OCI-LY7 (cell line): Measurements from ENCODE around the gene MAP3K5.
"Not testable (repeated sequence)": the region's sequence is repeated elsewhere in the genome, so short reads cannot be mapped to it uniquely, and the experiment has no call there.

Experiments
- EZH2phosphoT487 ChIP-seq: fragments of 200-600 bp; sonication (generic); IDR thresholded peaks from 2 replicates; pipeline ENCODE4 v1.6.1; 2018; ENCODE audit warnings: low read depth, borderline replicate concordance, mild to moderate bottlenecking, mixed run types, antibody characterized with exemption, low read length, moderate library complexity, mixed read lengths
- TF ChIP-seq, protein P1 (sequence below): fragments of 200-600 bp; sonication (generic); conservative IDR thresholded peaks from 2 replicates; pipeline ENCODE4 v1.5.1; 2014; ENCODE audit warnings: mild to moderate bottlenecking, antibody characterized with exemption, low read length, moderate library complexity, mixed read lengths

DNA sequence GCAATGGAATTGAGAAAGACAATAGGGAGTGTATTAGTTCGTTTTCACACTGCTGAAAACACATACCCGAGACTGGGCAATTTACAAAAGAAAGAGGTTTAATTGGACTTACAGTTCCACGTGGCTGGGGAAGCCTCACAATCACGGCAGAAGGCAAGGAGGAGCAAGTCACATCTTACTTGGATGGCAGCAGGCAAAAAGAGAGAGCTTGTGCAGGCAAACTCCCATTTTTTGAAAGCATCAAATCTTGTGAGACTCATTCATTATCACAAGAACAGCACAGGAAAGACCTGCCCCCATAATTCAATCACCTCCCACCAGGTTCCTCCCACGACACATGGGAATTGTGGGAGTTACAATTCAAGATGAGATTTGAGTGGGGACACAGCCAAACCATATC, 208.0 kb downstream of the MAP3K5 start:
- TF ChIP-seq, protein P1, sequence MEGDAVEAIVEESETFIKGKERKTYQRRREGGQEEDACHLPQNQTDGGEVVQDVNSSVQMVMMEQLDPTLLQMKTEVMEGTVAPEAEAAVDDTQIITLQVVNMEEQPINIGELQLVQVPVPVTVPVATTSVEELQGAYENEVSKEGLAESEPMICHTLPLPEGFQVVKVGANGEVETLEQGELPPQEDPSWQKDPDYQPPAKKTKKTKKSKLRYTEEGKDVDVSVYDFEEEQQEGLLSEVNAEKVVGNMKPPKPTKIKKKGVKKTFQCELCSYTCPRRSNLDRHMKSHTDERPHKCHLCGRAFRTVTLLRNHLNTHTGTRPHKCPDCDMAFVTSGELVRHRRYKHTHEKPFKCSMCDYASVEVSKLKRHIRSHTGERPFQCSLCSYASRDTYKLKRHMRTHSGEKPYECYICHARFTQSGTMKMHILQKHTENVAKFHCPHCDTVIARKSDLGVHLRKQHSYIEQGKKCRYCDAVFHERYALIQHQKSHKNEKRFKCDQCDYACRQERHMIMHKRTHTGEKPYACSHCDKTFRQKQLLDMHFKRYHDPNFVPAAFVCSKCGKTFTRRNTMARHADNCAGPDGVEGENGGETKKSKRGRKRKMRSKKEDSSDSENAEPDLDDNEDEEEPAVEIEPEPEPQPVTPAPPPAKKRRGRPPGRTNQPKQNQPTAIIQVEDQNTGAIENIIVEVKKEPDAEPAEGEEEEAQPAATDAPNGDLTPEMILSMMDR, result not testable (repeated sequence)
- not testable (repeated sequence) for TF ChIP-seq EZH2phosphoT487
